Measurements from ENCODE around the gene DAPK1.

GRCh38 chr9:87479801-87480201, 17.9 kb upstream of the DAPK1 start:
- TF ChIP-seq REST (IDR thresholded peaks at IDR 0.05; ENCODE audit: low read depth) = no peak
- TF ChIP-seq MAX (IDR thresholded peaks at IDR 0.05) = no peak
- TF ChIP-seq TAF1 (IDR thresholded peaks at IDR 0.05; ENCODE audit: low read depth) = no peak
- TF ChIP-seq RAD21 (IDR thresholded peaks at IDR 0.05; ENCODE audit: low read depth) = no peak
- no peak for TF ChIP-seq YY1 (IDR thresholded peaks at IDR 0.05; ENCODE audit: low read depth)
- no peak for TF ChIP-seq USF1 (IDR thresholded peaks at IDR 0.05)

Data from Ishikawa (cell line).